RCC 7860 (cell line): Measurements from ENCODE around the gene ABLIM2.
"Not testable (repeated sequence)": the region's sequence is repeated elsewhere in the genome, so short reads cannot be mapped to it uniquely, and the experiment has no call there.

Experiments
- DNase-seq: peaks from one replicate; pipeline ENCODE4 v3.0.0-alpha.2; 2015; ENCODE audit warnings: low spot score
- FAIRE-seq: peaks from 2 replicates; lab custom pipeline; 2012; peaks lifted over from hg19 to GRCh38; lab: Jason Lieb, UNC

ABLIM2 gene

DNA sequence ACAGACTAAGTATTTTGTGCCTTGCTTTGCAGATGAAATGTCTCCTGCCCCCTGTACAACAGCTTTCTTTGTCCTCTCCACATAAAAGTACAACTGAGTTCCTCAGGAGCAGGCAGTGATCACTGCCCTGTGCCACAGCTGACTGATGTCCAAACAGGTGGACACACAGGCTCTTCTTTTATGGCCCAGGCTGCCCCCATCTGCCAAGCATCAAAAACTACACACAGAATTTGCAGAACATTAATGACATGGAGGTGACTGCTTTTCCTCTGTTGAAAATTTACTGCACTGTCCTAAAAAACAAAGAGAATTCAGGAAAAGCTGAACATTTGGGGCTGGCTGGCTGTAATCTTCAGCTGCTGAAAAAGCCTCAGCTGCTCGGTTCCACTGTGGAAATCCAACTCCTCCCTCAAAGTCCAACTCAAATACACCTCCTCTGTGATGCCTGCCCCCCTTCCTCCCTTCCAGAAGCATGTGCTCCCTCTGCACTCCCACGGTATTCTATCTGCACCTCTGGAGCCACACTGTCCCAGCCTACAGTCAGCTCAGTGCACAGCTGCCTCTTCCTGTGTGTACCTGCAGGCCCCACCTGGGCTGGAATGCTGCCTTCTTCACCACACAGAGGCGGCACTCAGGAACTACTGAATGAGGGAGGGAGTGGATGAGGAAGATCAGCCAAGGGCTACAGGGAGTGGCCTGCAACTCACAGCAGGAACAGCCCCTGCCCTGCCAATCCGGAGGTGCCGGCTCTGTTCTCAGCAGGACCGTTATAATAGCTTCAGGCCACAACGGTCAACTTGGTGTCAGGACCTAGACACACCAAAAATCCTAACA lies 229.3 kb downstream of the ABLIM2 start:
- no peak for FAIRE-seq
- DNase-seq: no peak

DNA sequence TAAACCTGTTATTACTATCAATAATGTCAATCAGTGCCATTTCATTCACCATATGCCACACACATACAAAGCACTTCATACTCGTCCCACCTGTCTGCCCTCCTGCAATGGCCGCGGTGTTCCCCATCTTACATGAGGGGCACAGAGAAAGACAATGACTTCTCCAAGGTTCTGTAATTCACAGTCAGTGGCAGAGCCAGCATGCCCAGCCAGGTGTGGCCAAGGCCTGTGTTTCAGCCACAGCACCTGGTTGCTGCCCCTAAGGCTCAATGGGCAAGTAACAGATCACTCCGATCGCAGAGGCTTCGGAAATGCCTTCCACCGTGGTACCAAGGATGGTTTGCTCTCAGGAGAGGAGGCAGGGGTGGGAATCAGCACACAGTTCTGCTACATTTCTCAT lies 229.9 kb downstream of the ABLIM2 start:
- FAIRE-seq (no peak), DNase-seq (no peak)

DNA sequence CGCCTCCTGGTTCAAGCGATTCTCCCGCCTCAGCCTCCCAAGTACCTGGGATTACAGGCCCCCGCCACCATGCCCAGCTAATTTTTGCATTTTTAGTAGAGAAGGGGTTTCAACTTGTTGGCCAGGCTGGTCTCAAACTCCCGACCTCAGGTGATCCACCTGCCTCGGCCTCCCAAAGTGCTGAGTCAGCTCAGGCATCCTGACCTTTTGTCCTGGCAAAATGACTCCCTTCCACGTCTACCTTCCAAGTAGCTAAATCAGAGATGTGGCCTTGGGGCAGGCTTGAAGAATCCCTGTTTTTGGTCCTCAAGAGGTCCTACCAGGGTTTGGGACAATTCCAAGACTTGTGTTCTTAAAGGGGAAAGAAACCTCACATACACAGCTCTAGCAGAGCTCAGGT lies 231.8 kb downstream of the ABLIM2 start:
- DNase-seq (no peak), FAIRE-seq (no peak)

DNA sequence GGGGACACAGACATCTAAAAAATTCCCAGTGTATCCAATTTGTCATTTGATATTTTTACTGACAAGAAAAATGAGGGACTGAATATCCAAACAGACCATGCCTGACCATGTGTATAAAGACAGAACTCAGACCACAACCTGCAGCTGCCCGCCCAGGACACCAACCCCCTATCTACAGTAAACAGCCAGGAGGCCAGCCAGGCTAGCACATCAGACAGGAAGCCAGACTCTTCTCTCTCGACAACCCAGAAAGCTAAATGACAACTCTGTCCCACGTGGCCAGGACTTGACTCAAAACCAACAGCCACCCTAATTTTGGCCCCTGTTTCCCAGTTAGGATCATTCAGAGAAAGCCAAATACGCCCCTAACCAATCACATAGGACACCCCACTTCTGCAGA lies 234.0 kb downstream of the ABLIM2 start:
- DNase-seq (no peak), FAIRE-seq (no peak)

DNA sequence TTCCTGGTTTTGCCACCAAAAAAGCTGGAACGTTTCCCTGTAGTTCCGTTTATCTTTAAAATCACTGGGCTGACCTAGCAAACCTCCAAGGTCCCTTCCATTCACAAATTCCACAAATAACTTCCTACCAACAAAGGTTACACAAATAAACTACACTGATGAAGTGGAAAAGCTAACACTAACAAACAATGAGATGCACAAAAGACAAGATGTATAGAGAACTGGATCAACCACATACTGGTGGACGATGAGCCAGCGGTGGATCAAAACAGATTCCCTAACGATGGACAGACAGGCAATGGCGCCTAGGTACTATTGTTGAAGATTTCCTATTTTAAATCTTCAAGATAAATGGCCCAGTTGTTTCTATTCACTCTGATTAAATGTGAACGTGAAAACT lies 234.4 kb downstream of the ABLIM2 start:
- no peak for FAIRE-seq
- no peak for DNase-seq

DNA sequence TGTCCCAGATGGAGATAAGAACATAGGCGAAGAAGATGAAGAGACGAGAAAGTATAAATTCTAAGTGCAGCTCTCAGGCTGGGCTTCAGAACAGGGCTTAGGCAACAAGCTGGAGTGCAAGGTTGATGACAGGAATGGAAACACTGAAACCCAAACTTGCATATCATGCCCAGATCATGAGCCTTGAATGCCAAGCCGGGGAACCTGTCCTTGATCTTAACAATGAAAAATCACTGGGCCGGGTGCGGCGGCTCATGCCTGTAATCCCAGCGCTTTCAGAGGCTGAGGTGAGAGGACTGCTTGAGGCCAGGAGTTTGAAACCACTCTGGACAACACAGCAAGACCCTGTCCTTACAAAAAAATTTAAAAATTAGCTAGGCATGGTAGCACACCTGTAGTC lies 236.1 kb downstream of the ABLIM2 start:
- DNase-seq: no peak
- no peak for FAIRE-seq

DNA sequence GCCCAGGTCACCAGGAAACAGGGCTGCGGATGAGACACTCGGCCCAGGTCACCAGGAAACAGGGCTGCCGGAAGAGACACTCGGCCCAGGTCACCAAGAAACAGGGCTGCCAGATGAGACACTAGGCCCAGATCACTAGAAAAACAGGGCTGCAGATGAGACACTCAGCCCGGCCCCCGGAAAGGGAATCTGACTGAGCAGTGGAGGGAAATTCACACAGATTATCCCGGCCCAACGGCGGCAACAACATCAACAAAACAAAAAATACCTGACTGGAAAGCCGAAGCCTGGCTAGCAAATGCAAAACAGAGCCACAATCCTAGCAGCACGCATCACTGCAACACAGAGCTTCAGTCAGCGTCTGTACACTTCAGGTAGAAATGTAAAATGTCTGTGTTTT lies 239.6 kb downstream of the ABLIM2 start:
- DNase-seq (no peak), FAIRE-seq (no peak)

DNA sequence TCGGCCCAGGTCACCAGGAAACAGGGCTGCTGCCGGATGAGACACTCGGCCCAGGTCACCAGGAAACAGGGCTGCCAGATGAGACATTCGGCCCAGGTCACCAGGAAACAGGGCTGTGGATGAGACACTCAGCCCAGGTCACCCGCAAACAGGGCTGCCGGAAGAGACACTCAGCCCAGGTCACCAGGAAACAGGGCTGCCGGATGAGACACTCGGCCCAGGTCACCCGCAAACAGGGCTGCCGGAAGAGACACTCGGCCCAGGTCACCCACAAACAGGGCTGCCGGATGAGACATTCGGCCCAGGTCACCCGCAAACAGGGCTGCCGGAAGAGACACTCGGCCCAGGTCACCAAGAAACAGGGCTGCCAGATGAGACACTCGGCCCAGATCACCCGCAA lies 240.4 kb downstream of the ABLIM2 start:
- not testable (repeated sequence) for DNase-seq, FAIRE-seq

DNA sequence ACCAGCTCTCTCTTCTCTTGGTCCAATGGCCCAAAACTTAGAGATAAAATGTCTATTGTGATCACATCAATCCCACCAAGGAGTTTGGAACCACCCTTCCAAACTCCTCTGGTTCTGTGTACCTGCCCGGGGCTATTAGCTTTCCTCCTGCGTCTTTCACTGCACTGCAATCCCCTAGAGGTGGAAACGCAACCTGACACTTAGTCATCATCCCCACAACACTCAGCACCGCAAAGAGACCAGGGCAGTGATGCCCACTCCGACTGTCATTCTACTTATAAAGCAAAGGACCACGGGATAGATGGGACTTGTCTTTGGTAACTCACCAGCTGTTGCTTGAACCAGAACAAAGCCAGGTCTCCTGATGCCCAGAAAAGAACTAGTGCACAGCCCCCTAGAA lies 240.9 kb downstream of the ABLIM2 start:
- FAIRE-seq: no peak
- DNase-seq: no peak

DNA sequence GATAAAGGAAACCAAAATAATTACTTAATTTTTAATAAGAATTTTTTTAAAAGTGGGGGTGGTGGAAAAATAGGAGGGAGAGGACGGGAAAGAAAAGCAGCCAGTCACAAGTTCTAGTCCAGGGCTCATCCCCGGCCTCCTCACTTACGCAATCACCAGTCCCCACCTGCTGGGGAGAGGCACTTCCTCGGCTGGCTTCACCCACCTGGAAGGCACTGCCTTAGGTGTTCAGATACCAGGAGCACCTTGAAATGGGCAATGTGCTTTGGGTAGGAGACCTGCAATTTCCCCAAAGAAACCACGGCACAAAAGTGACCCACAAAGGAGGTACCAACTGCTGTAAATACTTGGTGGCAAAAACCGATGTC lies 242.8 kb downstream of the ABLIM2 start:
- DNase-seq: no peak
- FAIRE-seq: no peak
